Mucosa of gallbladder (tissue), 1 donor: ENCODE results near the gene CCDC181. TPM values are rescaled to one million over a fixed set of nuclear protein-coding genes. Genes with fewer than 3 reads are reported as not detected.
A peak's percentile ranks its signal among the peaks of the same experiment; 100 is the strongest.
"Not testable (repeated sequence)": the region's sequence is repeated elsewhere in the genome, so short reads cannot be mapped to it uniquely, and the experiment has no call there.

ENCODE experiments used
- DNase-seq: peaks from one replicate; pipeline ENCODE4 v3.0.0-alpha.2; 2020; ENCODE audit warnings: low spot score
- total RNA-seq: library from RNA; stranded (reverse); gene quantifications from one replicate; pipeline ENCODE4 v1.2.1, GENCODE V29; 2021
- donor health status: DM: no; HTN: no; CAD: no.

The CCDC181 gene
- total RNA-seq, result 5.6 TPM

DNA sequence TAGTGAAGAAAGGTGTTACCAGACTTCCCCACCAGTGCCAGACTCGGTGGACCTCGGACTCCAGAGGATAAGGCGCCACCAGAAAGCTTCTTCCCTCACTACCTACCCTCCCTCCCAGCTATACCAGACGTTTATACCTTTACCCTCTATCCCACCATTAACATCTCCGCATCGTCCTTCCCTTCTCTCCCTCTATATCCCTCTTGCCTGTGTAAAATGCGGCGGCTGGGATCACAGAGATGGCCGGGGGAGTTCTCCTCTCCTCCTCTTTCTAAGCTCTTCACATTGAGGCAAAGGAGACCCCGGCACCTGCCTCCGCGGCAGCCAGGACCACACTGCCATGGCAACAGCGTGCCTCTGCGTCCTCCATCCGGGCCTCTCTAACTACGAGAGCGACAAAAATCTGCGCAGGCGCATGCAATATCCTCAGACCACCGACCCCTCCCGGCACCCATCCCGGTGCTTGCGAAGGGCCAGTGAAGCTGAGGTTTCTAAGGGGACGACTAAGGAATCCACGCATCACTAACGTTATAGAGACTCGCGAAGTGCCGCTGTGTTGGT lies at the start of gene CCDC181:
Gene CCDC181, minus strand, starts transcription at position 394 of the 561 bp plus-strand sequence. CDS start 2,547 bp downstream, outside the sequence.
- peak; percentile 53 for DNase-seq

DNA sequence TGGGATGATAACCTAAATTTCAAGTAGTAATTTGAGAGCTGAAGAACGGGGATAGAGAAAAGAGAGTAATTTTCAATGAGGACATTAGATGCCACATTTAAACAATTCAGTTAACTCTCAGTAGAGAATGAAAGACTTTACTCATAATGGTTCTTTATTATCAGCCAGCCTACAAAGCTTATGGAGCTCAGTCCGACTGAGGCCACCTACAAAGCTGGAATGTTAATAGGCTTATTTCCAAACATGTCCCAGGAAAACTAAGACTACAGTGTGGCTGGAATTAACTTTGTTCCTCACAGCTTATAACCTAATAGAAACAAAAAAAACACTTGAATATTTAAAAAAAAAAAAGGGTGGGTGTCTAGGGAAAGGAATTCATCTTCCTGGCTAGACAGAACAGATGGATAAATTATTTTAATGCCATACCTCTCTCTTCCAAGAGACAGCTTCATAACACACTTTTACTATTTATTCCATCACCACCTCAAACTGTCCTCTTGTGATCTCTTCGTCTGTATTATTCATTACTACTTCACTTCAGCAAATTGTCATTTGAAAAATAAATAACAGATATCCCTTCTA lies 48.6 kb upstream of the CCDC181 start:
- DNase-seq, result no peak

DNA sequence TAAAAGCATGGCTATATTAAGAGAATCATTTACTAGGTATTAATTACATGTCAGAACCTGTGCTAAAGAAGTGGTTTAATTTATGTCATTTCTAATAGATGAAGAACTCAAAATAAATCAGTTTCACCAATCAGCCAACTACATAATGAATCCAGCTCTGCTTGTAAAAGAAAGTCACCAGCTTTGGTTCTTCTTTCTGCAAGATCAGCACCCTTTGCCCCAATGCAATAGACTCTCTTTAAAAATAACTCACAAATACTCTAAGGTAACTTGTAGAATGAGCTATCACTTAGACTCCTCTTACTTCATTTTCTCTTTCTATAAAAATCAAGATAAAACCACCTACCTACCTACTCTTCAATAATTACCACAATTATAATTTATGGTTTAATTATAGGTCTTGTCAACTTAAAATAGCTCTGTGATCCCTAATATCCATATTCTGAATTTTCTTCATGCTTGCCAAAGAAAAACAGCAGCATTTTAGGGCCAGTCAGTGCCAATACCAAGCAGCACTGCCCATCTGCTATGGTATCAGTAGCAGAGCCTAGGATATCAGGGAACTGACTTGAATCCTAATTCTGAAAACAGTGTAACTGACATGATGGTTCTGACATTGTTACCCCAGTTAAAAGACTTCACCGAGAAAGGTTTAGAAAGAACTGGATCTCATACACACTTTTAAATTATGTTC lies 47.2 kb upstream of the CCDC181 start:
- DNase-seq, result no peak

DNA sequence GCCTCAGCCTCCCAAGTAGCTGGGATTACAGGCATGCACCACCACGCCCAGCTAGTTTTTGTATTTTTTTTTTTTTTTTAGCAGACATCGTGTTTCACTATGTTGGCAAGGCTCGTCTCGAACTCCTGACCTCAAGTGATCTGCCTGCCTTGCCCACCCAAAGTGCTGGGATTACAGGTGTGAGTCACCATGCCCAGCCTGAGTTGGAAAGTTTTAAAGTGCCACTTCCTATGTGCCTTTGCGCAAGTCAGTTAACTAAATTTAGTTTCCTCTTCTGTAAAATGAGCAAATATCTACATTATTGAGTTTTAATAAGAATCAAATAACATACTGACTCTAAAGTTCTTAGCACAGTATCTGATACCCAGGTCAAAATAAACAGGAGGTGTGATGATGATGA lies 46.1 kb upstream of the CCDC181 start:
- no peak for DNase-seq

DNA sequence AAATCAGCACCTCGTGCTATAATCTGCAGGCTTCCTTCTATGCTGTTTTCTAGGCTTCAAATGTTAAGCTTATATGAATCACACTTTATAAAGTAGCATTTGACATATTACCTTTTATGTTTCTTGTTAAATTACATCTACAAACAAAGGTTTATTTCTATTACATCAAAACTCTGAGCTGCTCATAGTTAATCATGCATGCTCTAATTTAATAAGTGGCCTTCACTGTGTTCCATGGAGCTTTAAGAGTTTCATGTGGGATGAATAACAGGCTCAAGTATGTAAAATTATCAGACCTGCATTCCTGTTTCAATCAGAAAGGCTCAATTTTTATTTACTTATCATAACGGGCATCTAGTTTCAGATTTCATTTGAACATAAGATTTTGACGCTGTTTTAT lies 45.5 kb upstream of the CCDC181 start:
- no peak for DNase-seq

DNA sequence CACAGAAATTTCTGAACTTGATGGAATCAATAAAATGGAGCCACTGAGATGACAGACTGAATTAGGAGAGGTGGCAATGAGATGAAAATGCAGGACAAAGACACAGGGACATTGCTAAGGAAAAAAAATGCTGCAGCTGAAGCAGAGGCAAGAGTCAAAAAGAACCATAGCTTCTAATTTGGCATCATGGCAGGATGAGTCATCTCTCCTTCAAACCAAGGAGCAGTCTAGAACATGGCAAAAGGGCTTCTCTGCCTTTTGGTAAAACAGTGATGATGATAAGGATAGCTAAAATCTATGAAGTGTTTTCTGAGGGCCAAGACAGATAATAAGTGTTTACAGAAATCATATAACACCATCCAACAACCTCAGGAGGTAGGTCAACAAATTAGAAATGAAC lies 41.7 kb upstream of the CCDC181 start:
- no peak for DNase-seq

DNA sequence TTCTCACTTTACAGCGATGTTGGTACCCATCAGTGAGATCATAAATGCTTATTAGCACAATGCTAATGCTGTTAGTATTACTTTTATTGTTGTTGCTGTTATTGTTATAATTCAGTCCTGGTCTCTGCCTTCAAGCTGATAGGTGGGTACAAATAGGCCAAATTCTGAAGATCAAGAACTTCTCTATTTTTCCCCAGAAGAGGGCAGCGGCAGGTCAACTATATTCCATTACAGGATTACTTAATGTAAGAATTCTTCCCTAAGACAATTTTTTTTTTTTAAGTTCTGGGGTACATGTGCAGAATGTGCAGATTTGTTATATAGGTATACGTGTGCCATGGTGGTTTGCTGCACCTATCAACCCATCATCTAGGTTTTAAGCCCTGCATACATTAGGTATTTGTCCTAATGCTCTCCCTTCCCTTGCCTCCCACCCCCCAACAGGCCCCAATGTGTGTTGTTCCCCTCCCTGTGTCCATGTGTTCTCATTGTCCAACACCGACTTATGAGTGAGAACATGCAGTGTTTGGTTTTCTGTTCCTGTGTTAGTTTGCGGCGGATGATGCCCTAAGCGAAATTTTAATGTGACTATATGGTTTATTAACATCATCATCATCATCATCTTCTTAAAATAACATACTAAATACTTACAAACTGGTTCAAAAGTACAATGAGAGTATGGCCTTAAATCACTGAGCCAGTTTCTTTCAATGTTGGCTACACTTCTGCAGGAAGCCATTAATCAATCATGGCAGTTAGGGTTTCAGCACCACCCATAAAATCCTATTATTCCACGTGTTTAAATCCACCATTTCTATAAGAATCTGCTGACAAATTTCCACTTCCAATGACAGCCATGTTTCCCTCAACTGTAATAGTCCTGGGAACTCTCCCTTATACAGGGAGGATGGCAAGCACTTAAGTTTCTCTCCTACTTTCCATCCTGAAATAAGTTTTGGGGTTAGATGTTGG lies 39.3 kb upstream of the CCDC181 start:
- DNase-seq, result no peak

DNA sequence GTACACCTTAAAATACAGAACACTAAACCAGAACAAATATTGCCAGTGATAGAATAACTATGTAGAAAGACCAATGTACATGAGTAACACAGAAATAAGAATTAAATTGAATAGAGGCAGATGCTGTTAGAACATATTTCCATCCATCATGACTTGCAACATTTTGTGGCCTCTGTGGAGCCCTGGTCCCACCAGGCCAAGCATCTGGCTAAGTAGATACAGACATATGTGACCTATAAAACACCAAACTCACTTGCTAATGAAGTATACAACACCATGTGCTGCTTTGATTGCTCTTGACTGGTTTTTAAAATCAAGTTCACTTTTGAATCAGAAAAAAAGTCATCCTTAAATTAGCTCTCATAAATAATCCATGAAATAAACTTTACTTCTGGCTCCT lies 38.0 kb upstream of the CCDC181 start:
- DNase-seq, result no peak

DNA sequence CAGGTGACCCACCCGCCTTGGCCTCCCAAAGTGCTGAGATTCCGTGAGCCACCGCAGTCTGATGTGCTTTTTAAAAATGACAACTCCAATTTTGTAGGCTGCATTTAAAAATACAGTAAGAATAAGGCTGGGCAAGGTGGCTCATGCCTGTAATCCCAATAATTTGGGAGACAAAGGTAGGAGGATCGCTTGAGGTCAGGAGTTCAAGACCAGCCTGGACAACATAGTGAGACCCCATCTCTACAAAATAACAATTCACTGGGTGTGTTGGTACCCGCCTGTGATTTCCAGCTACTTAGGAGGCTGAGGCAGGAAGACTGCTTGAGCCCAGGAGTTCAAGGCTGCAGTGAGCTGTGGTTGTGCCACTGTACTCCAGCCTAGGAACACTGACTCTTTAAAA lies 35.1 kb upstream of the CCDC181 start:
- DNase-seq, result no peak

DNA sequence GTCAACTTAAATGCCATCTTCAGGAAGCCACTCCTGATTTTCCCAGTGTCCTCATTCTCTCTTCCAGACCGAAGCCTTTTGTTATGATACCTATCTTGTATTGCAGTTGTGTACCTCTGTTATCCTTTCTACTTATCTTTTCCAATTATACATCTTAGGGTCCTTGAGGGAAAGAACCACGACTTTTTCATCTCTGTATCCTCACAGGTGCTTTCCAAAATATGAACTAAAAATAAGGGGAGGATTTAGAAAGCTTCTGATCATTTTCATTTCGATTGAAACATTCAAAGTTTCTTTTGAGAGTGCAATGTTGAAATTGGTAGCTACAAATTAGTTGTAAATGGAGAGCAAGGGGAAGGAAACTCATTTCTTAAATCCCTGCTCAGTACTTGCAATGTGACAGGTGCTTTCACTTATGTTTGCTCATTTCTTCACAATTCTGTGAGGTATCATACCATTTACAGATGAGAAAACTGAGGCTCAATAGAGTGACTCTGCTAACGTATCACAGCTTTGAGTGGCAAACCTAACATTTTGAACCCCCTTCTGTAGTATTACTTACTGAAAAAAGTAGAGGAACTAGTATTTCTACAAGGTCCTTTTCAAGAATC lies 34.2 kb upstream of the CCDC181 start:
- no peak for DNase-seq

DNA sequence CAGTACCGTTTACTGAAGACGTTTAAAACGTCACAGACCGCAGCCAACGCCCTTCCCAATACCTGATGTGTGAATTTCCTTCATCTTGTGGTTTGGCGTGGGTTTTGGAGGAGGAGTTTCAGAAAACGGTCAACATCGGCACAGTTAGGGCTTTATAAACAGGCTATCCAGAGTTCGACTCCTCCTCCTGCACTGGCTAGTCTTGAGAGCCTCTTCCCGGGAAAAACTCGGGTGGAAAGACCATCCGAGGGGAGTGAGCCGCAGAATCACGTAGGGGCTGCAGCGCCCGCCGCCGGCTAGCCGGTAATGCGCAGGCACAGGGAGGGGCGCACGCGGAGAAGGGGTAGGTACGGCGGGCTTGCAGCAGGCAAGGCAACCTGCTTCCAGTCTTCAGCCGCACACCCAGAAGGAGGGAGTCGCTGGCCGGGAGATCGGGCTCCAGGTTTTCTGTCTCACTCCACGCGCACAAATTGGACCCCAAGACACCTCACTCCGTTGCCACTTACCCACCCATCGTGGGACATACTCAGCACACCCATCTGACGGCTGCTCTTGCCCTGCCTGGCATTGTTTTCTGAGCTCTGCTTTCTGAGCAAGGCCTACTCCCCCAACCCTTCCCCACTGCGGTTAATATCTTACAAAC lies 33.0 kb upstream of the CCDC181 start:
- no peak for DNase-seq

DNA sequence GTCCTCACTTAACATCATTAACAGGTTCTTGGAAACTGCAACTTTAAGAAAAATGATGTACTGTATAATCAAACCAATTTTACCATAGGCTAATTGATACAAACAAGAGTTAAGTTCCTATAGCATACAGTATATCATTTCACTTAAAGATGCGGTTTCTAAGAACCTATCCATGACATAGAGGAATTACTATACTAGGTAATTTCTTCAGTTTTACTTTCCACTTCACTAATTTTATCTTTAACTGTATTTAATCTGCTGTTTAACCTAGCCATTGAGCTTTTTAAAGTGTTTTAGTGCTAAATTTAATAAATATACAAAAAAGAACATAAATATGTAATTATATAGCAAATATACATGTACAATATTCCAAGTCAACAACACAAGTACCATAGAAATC lies 30.2 kb upstream of the CCDC181 start:
- DNase-seq, result no peak

DNA sequence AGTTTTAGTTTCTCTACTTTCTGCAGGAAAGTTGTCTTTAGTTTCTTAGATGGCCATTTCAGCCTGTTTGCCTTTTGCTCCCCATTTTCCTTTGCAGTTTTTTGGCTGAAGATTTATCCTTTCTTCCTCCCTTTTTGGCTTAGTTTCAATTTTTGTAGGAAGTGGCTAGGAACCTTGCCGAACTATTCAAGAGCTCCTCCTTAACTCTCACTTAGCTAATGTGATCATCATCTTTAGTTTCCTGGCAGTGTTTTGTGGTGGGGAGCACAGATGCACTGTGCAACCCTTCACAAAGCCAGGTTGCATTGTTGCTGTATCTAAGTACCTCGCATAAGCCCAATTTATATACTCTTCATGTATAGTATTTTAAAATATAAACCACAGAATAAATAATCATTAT lies 28.8 kb upstream of the CCDC181 start:
- no peak for DNase-seq

DNA sequence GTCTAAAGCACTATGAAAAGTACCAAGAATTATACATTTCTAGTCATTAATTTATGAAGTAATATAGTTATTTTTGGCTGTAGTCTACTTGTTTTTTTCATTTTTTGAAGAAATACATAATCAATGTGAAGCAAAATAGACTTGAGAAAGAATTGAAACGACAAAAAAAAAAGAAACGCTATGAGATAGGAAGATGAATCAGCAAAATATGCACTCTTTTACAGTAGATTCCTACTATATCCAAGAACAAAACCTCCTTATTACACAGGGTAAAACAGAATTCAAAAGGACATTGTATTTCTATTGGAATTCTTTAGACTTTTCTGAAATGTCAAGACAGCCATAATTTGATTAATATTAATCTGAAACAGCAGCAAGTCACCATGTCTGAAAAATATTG lies 25.6 kb upstream of the CCDC181 start:
- no peak for DNase-seq

DNA sequence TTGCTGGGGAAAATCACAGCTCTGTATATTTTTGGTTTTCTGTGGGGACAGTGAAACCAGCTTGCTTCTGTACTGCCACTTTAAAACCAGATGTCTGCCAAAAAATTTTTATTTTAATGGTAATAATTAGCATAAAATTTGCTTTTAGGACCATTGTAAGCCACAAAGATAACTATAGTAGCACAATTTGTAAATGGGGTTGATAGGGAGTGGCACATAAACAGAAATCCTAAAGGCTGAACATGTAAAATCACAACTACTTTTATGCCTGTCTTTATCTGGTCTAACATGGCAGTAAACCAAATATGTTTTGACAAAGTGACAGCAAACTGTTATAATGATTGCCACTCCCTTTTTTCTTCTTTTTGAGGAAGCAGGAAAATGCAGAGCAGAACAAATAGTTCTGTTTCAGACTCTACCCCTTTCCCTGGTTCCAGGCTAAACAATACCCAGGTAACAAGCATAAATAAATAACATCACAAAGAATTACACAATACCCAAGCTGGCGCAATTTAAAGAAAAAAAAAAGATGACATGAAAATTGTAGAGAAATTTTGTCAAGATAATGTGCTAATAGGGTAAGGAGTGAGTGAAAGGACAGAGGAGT lies 24.0 kb upstream of the CCDC181 start:
- no peak for DNase-seq

DNA sequence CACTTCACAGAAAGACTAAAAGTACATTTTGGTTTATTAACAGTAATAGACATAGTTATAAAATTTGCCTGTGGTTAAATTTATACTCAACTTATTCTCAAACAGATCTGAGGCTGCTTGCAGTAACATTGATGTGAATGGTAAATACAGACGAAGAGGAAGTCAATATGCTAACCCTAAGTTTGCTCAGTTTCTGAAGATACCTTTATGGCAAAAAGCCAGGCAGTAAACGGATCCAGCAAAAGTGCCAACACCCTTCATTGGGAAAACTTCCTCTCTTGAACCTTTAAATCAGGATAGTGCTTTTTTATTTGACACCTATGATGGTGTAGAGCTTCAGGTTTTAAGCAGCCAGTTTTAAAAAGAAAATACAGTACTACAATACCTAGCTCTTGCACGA lies 16.6 kb upstream of the CCDC181 start:
- DNase-seq, result no peak

DNA sequence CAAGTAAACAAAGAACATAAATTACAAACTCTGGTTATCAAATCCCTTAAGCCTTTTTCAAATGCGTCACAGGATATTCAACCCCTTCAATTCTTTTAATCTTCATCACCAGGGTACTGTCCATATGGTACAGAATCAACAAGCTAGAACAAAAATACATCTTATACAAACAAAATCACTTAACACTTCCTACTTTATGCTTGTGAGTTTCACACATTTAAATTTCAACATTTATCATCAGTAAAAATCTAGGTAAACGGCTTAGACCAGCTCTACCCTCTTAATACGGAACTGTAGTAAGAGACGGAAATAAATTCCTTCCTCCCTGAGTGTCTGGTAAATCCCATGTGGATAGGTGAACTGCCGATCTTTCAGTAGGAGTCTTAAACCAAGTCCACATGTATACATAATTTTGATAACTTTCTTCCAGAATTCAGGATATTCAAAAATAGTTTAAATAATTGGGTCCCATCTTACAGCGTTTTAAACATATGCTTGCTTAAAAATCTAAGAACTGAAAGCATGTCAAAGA lies 1.0 kb downstream of the CCDC181 start:
- no peak for DNase-seq

DNA sequence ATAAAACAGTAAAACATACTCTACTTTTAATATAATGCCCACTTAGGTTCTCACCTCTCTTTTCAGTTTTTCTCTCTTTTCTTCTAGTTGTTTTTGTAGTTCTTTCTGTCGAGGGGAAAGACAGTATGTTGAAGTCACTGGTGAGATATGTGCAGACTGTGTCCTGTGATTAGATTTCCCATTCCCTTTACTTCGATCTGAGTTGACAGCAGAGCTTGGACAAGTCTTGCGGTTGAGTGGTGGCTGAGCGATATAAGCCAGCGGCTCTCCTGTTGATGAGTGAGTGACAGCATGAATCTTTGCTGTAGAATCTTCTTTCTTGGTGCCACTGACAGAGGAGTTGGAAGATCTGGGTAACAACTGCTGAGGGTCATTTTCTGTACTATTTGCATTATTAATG lies 6.0 kb downstream of the CCDC181 start:
- no peak for DNase-seq

DNA sequence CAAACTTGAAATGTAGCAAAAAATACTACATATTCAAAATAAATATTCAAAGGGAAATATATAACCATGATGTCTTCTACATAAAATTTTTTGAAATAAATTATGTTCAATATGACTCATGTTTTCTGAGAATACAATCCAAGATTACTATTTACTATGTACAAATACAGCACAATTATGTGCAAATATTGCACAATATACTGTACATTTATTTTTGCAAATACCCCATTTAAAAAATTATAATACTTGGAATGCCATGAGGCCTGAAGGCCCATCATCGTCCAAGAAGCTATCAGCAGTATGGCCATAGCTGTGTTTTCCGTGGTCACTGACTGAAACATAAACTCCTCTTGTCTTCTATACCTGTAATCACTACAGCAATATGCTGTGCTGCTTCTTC lies 12.3 kb downstream of the CCDC181 start:
- DNase-seq, result no peak

DNA sequence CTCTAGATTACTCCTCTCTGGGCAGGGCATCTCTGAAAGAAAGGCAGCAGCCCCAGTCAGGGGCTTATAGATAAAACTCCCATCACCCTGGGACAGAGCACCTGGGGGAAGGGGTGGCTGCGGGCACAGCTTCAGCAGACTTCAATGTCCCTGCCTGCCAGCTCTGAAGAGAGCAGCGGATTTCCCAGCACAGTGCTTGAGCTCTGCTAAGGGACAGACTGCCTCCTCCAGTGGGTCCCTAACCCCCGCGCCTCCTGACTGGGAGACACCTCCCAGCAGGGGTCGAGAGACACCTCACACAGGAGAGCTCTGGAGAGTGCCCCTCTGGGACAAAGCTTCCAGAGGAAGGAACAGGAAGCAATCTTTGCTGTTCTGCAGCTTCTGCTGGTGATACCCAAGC lies 18.9 kb downstream of the CCDC181 start:
- not testable (repeated sequence) for DNase-seq

DNA sequence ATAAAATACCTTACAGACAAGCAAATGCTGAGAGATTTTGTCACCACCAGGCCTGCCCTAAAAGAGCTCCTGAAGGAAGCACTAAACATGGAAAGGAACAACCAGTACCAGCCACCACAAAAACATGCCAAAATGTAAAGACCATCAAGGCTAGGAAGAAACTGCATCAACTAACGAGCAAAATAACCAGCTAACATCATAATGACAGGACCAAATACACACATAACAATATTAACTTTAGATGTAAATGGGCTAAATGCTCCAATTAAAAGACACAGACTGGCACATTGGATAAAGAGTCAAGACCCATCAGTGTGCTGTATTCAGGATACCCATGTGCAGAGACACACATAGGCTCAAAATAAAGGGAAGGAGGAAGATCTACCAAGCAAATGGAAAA lies 24.7 kb downstream of the CCDC181 start:
- not testable (repeated sequence) for DNase-seq
